SK-N-SH treated with all-trans-retinoic acid at 6 μM for 48 hours (cell line): ENCODE measurements around the gene FBXL13.

Experiments
- ATAC-seq: fragments of 200-7000 bp; cut with Tn5 transposase; 3 replicates; pipeline ENCODE4 v1.9.1; 2020; ENCODE audit warnings: mild to moderate bottlenecking, moderate library complexity
- ARNTL ChIP-seq: fragments of 450-650 bp; formaldehyde crosslinking; IDR thresholded peaks from 2 replicates; pipeline ENCODE4 v1.5.0; 2020; ENCODE audit warnings: low read depth, mild to moderate bottlenecking, moderate library complexity, borderline replicate concordance
- CSDC2 ChIP-seq: fragments of 250-450 bp; sonication (Bioruptor Pico); IDR thresholded peaks from 2 replicates; pipeline ENCODE4 v1.5.0; 2020; ENCODE audit warnings: mild to moderate bottlenecking, moderate library complexity
- ESRRG ChIP-seq: fragments of 250-450 bp; sonication (Bioruptor Pico); IDR thresholded peaks from 2 replicates; pipeline ENCODE4 v1.6.1; 2021; ENCODE audit warnings: mild to moderate bottlenecking
- GLIS3 ChIP-seq: fragments of 250-450 bp; sonication (Bioruptor Pico); IDR thresholded peaks from 2 replicates; pipeline ENCODE4 v1.5.0; 2020; ENCODE audit warnings: mild to moderate bottlenecking, moderate library complexity
- ISL1 ChIP-seq: fragments of 250-450 bp; sonication (Bioruptor Pico); IDR thresholded peaks from 2 replicates; pipeline ENCODE4 v2.1.2; 2022; ENCODE audit warnings: mild to moderate bottlenecking, moderate library complexity
- OSR1 ChIP-seq: fragments of 250-450 bp; sonication (Bioruptor Pico); IDR thresholded peaks from 2 replicates; pipeline ENCODE4 v1.8.0; 2022; ENCODE audit warnings: moderate library complexity, mild to moderate bottlenecking, inconsistent platforms
- PPARA ChIP-seq: fragments of 250-450 bp; sonication (Bioruptor Pico); IDR thresholded peaks from 2 replicates; pipeline ENCODE4 v1.5.0; 2020; ENCODE audit warnings: mild to moderate bottlenecking, borderline replicate concordance
- RARB ChIP-seq: fragments of 250-450 bp; sonication (Bioruptor Pico); IDR thresholded peaks from 2 replicates; pipeline ENCODE4 v1.8.0; 2021; ENCODE audit warnings: mild to moderate bottlenecking, moderate library complexity
- SNAI2 ChIP-seq: fragments of 250-450 bp; sonication (Bioruptor Pico); IDR thresholded peaks from 2 replicates; pipeline ENCODE4 v1.5.0; 2020; ENCODE audit warnings: mild to moderate bottlenecking, moderate library complexity
- TCF4 ChIP-seq: fragments of 250-450 bp; sonication (Bioruptor Pico); IDR thresholded peaks from 2 replicates; pipeline ENCODE4 v1.8.0; 2021; ENCODE audit warnings: mild to moderate bottlenecking, moderate library complexity, borderline replicate concordance
- TOX ChIP-seq: fragments of 250-450 bp; sonication (Bioruptor Pico); IDR thresholded peaks from 2 replicates; pipeline ENCODE4 v1.8.0; 2021; ENCODE audit warnings: mild to moderate bottlenecking, moderate library complexity, borderline replicate concordance
- ZC3H10 ChIP-seq: fragments of 250-450 bp; sonication (Bioruptor Pico); IDR thresholded peaks from 2 replicates; pipeline ENCODE4 v1.5.1; 2021; ENCODE audit warnings: mild to moderate bottlenecking, moderate library complexity
- ZFP3 ChIP-seq: fragments of 250-450 bp; sonication (Bioruptor Pico); IDR thresholded peaks from 2 replicates; pipeline ENCODE4 v1.5.0; 2020; ENCODE audit warnings: mild to moderate bottlenecking, moderate library complexity
- ZFP30 ChIP-seq: fragments of 450-650 bp; formaldehyde crosslinking; IDR thresholded peaks from 2 replicates; pipeline ENCODE4 v1.5.0; 2022; ENCODE audit warnings: mild to moderate bottlenecking, moderate library complexity
- ZNF565 ChIP-seq: fragments of 450-650 bp; formaldehyde crosslinking; conservative IDR thresholded peaks from 2 replicates; pipeline ENCODE4 v1.5.0; 2020; ENCODE audit warnings: low read depth, mild to moderate bottlenecking, moderate library complexity
- ZNF70 ChIP-seq: fragments of 450-650 bp; formaldehyde crosslinking; IDR thresholded peaks from 2 replicates; pipeline ENCODE4 v1.5.0; 2020; ENCODE audit warnings: mild to moderate bottlenecking, moderate library complexity
- ZNF8 ChIP-seq: fragments of 450-650 bp; formaldehyde crosslinking; IDR thresholded peaks from 2 replicates; pipeline ENCODE4 v1.5.0; 2020; ENCODE audit warnings: mild to moderate bottlenecking, moderate library complexity
- TF ChIP-seq, protein P1 (sequence below): fragments of 250-450 bp; sonication (Bioruptor Pico); IDR thresholded peaks from 2 replicates; pipeline ENCODE4 v1.5.1; 2020; ENCODE audit warnings: low read depth, mild to moderate bottlenecking, moderate library complexity
- TF ChIP-seq, protein P2 (sequence below): fragments of 250-450 bp; sonication (Bioruptor Pico); IDR thresholded peaks from 2 replicates; pipeline ENCODE4 v1.8.0; 2020; ENCODE audit warnings: mild to moderate bottlenecking, moderate library complexity, borderline replicate concordance
- TF ChIP-seq, protein P3 (sequence below): fragments of 250-450 bp; sonication (Bioruptor Pico); IDR thresholded peaks from 2 replicates; pipeline ENCODE4 v1.5.0; 2020; ENCODE audit warnings: mild to moderate bottlenecking, moderate library complexity
- TF ChIP-seq, protein P4 (sequence below): fragments of 250-450 bp; sonication (Bioruptor Pico); IDR thresholded peaks from 2 replicates; pipeline ENCODE4 v1.8.0; 2021; ENCODE audit warnings: low read depth, mild to moderate bottlenecking, moderate library complexity, borderline replicate concordance
- TF ChIP-seq, protein P5 (sequence below): fragments of 250-450 bp; sonication (Bioruptor Pico); IDR thresholded peaks from 2 replicates; pipeline ENCODE4 v1.5.1; 2021; ENCODE audit warnings: mild to moderate bottlenecking, moderate library complexity

FBXL13 gene

DNA sequence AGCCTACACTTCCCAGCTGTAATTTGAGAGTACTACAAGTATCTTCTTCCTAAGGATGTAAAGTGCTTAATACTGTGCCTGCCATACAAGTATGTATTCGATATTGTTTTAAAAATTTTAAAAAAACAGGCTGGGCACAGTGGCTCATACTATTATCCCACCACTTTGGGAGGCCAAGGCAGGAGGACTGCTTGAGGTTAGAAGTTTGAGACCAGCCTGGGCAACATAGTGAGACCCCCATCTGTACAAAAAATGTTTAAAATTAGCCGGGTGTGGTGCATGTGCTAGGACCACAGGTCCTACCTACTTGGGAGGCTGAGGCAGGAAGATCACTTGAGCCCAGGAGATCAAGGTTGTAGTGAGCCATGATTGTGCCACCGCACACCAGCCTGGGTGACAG lies 8.6 kb upstream of the FBXL13 start:
- no peak for ATAC-seq
- no peak for TF ChIP-seq ZC3H10 (CRISPR knock-in tag)
- TF ChIP-seq, protein P1, sequence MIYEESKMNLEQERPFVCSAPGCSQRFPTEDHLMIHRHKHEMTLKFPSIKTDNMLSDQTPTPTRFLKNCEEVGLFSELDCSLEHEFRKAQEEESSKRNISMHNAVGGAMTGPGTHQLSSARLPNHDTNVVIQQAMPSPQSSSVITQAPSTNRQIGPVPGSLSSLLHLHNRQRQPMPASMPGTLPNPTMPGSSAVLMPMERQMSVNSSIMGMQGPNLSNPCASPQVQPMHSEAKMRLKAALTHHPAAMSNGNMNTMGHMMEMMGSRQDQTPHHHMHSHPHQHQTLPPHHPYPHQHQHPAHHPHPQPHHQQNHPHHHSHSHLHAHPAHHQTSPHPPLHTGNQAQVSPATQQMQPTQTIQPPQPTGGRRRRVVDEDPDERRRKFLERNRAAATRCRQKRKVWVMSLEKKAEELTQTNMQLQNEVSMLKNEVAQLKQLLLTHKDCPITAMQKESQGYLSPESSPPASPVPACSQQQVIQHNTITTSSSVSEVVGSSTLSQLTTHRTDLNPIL (CRISPR knock-in tag) = no peak
- no peak for TF ChIP-seq ZNF565 (CRISPR knock-in tag)
- no peak for TF ChIP-seq ZFP30 (CRISPR knock-in tag)
- no peak for TF ChIP-seq TOX
- no peak for TF ChIP-seq TCF4 (CRISPR knock-in tag)
- TF ChIP-seq, protein P2, sequence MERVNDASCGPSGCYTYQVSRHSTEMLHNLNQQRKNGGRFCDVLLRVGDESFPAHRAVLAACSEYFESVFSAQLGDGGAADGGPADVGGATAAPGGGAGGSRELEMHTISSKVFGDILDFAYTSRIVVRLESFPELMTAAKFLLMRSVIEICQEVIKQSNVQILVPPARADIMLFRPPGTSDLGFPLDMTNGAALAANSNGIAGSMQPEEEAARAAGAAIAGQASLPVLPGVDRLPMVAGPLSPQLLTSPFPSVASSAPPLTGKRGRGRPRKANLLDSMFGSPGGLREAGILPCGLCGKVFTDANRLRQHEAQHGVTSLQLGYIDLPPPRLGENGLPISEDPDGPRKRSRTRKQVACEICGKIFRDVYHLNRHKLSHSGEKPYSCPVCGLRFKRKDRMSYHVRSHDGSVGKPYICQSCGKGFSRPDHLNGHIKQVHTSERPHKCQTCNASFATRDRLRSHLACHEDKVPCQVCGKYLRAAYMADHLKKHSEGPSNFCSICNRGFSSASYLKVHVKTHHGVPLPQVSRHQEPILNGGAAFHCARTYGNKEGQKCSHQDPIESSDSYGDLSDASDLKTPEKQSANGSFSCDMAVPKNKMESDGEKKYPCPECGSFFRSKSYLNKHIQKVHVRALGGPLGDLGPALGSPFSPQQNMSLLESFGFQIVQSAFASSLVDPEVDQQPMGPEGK (CRISPR knock-in tag) = no peak
- TF ChIP-seq, all 23 proteins: peak for 0

DNA sequence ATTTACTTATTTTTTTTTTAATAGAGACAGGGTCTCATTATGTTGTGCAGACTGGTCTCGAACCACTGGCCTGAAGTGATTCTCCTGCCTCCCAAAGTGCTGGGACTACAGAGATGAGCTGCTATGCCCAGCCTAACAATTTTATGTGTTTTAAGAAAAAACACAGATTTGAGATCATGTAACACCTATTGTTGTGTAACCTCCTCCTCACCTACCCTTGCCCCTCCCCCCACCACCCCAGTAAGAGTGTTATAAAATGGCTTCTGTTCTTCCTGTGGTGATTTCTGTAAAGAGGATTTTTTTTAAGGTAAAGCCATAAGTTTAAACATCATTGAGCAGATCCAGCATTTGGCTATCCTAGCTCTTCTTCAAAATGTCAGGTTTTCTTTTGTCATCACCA lies 7.9 kb upstream of the FBXL13 start:
- no peak for ATAC-seq
- TF ChIP-seq CSDC2 (no peak), ZNF8 (no peak), ZFP3 (no peak), ZNF565 (CRISPR knock-in tag) (no peak), ZFP30 (CRISPR knock-in tag) (no peak), RARB (no peak), ISL1 (CRISPR knock-in tag) (no peak), TCF4 (CRISPR knock-in tag) (no peak), OSR1 (CRISPR knock-in tag) (no peak), ZC3H10 (CRISPR knock-in tag) (no peak), TOX (no peak), PPARA (CRISPR knock-in tag) (no peak), ESRRG (CRISPR knock-in tag) (no peak), ARNTL (no peak), SNAI2 (CRISPR knock-in tag) (no peak), ZNF70 (CRISPR knock-in tag) (no peak), GLIS3 (CRISPR knock-in tag) (no peak)
- TF ChIP-seq, protein P2 (CRISPR knock-in tag) = no peak
- TF ChIP-seq, protein P3, sequence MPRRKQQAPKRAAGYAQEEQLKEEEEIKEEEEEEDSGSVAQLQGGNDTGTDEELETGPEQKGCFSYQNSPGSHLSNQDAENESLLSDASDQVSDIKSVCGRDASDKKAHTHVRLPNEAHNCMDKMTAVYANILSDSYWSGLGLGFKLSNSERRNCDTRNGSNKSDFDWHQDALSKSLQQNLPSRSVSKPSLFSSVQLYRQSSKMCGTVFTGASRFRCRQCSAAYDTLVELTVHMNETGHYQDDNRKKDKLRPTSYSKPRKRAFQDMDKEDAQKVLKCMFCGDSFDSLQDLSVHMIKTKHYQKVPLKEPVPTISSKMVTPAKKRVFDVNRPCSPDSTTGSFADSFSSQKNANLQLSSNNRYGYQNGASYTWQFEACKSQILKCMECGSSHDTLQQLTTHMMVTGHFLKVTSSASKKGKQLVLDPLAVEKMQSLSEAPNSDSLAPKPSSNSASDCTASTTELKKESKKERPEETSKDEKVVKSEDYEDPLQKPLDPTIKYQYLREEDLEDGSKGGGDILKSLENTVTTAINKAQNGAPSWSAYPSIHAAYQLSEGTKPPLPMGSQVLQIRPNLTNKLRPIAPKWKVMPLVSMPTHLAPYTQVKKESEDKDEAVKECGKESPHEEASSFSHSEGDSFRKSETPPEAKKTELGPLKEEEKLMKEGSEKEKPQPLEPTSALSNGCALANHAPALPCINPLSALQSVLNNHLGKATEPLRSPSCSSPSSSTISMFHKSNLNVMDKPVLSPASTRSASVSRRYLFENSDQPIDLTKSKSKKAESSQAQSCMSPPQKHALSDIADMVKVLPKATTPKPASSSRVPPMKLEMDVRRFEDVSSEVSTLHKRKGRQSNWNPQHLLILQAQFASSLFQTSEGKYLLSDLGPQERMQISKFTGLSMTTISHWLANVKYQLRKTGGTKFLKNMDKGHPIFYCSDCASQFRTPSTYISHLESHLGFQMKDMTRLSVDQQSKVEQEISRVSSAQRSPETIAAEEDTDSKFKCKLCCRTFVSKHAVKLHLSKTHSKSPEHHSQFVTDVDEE = no peak
- TF ChIP-seq, protein P4, sequence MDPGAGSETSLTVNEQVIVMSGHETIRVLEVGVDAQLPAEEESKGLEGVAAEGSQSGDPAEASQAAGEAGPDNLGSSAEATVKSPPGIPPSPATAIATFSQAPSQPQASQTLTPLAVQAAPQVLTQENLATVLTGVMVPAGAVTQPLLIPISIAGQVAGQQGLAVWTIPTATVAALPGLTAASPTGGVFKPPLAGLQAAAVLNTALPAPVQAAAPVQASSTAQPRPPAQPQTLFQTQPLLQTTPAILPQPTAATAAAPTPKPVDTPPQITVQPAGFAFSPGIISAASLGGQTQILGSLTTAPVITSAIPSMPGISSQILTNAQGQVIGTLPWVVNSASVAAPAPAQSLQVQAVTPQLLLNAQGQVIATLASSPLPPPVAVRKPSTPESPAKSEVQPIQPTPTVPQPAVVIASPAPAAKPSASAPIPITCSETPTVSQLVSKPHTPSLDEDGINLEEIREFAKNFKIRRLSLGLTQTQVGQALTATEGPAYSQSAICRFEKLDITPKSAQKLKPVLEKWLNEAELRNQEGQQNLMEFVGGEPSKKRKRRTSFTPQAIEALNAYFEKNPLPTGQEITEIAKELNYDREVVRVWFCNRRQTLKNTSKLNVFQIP (CRISPR knock-in tag) = no peak

DNA sequence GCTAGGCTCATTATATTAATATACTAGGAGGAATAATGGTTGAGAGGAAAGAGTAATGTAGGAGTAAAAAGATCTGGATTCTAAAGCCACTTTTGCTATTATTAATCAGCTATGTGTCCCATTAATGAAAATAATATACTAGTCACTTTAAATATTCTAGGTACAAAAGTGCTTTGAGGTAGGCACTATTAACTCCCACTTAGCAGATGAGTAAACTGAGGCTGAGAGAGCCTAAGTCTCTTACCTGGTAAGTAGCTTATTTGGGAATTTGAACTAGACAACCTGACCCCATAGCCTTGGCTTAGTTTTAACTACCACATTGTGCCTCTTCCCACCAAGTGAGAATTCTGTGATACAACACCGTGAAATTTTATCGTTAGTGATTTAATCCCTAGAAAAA lies 6.3 kb upstream of the FBXL13 start:
- no peak for ATAC-seq
- TF ChIP-seq ZFP30 (CRISPR knock-in tag) (no peak), ZFP3 (no peak), RARB (no peak), ZNF565 (CRISPR knock-in tag) (no peak), ESRRG (CRISPR knock-in tag) (no peak), OSR1 (CRISPR knock-in tag) (no peak)
- TF ChIP-seq, protein P4 (CRISPR knock-in tag) = no peak
- TF ChIP-seq, protein P2 (CRISPR knock-in tag) = no peak
- TF ChIP-seq, protein P5, sequence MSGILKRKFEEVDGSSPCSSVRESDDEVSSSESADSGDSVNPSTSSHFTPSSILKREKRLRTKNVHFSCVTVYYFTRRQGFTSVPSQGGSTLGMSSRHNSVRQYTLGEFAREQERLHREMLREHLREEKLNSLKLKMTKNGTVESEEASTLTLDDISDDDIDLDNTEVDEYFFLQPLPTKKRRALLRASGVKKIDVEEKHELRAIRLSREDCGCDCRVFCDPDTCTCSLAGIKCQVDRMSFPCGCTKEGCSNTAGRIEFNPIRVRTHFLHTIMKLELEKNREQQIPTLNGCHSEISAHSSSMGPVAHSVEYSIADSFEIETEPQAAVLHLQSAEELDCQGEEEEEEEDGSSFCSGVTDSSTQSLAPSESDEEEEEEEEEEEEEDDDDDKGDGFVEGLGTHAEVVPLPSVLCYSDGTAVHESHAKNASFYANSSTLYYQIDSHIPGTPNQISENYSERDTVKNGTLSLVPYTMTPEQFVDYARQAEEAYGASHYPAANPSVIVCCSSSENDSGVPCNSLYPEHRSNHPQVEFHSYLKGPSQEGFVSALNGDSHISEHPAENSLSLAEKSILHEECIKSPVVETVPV (CRISPR knock-in tag) = no peak
